NT2/D1 (cell line): ENCODE results near the gene FKBP14.

Experiments
- DNase-seq: peaks from one replicate; pipeline ENCODE4 v3.0.0-alpha.2; 2011; ENCODE audit warnings: low read depth, low spot score
- H3K27me3 ChIP-seq: 2 replicates; pipeline ENCODE4 v1.6.0; 2011; ENCODE audit warnings: mild to moderate bottlenecking; ENCODE audit not compliant: insufficient read length, insufficient read depth
- H3K36me3 ChIP-seq: 2 replicates; pipeline ENCODE4 v1.6.1; 2011; ENCODE audit warnings: mild to moderate bottlenecking, low read length, mixed read lengths; ENCODE audit not compliant: insufficient read depth, insufficient read length
- H3K4me1 ChIP-seq: 2 replicates; pipeline ENCODE4 v1.5.1; 2011; ENCODE audit not compliant: insufficient read depth, insufficient read length
- H3K4me3 ChIP-seq: 2 replicates; pipeline ENCODE4 v1.5.1; 2011; ENCODE audit warnings: low read depth; ENCODE audit not compliant: insufficient read length
- H3K9ac ChIP-seq: 2 replicates; pipeline ENCODE4 v1.6.0; 2011; ENCODE audit warnings: low read depth; ENCODE audit not compliant: insufficient read length
- H3K9me3 ChIP-seq: 2 replicates; pipeline ENCODE4 v1.5.1; 2011; ENCODE audit warnings: mild to moderate bottlenecking, low read length; ENCODE audit not compliant: insufficient read depth
- SUZ12 ChIP-seq: IDR thresholded peaks from 2 replicates; pipeline ENCODE4 v1.6.1; 2011; ENCODE audit not compliant: insufficient read length, insufficient read depth; ENCODE audit errors: extremely low read depth
- YY1 ChIP-seq: IDR thresholded peaks from 2 replicates; pipeline ENCODE4 v1.6.1; 2011; ENCODE audit not compliant: insufficient read length, insufficient read depth
- ZNF274 ChIP-seq: IDR thresholded peaks from 2 replicates; pipeline ENCODE4 v1.6.1; 2011; ENCODE audit warnings: mild to moderate bottlenecking, low read depth, low read length

Gene FKBP14

DNA sequence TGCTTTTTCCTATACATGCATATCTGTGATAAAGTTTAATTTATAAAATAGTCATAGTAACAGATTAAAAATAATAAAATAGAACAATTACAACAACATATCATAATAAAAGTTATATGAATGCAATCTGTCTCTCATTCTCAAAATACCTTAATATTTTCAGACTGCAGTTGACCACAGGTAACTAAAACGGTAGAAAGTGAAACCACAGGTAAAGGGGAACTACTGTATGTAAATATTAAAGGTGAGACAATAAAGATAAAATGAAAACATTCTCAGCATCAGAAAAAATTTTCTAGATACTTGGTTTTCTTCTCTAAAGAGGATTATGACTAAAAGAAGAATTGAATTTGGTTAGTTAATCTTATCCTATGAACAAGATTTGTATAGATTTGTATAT lies 6.0 kb downstream of the FKBP14 start:
- no peak for DNase-seq
- Histone ChIP-seq H3K9me3 (no peaks in the 10 kb centered on the region), H3K27me3 (no peaks in the 10 kb centered on the region), H3K36me3 (peaks cover 63% of the 10 kb centered on the region), H3K9ac (no peak overlapping the region), H3K4me3 (no peak overlapping the region), H3K4me1 (no peaks in the 10 kb centered on the region)
- TF ChIP-seq ZNF274 = no peak
- no peak for TF ChIP-seq SUZ12
- TF ChIP-seq YY1 = no peak

DNA sequence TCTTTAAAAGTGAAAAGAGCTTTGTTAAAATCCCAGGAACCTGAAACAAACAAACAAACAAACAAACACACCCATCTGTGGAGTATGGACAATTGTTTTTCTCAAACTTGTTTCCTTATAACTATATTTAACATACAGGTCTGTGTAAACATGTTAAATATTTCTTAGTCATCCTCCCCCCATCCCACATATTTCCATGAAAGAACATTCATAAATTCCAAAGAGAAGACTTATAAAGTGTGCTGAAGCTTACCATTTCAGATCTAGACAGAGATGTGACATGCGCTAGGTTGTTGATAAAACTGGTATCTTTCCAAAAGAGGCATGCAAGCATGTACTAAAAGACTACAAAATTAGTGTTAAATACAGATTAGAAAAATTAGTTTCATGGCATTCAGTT lies 6.5 kb downstream of the FKBP14 start:
- H3K4me1 ChIP-seq = no peaks in the 10 kb centered on the region
- H3K4me3 ChIP-seq = no peak overlapping the region
- no peak for TF ChIP-seq YY1
- TF ChIP-seq SUZ12 = no peak
- TF ChIP-seq ZNF274 = no peak
- H3K36me3 ChIP-seq = peaks cover 64% of the 10 kb centered on the region
- no peak for DNase-seq
- H3K27me3 ChIP-seq = no peaks in the 10 kb centered on the region
- H3K9me3 ChIP-seq = no peaks in the 10 kb centered on the region
- H3K9ac ChIP-seq = no peak overlapping the region

- no peak for TF ChIP-seq SUZ12
- no peak for TF ChIP-seq YY1
- TF ChIP-seq ZNF274 = no peak
- H3K4me3 ChIP-seq = no peak overlapping the region
- no peaks in the 10 kb centered on the region for H3K4me1 ChIP-seq
- no peak overlapping the region for H3K9ac ChIP-seq
- H3K36me3 ChIP-seq = peaks cover 70% of the 10 kb centered on the region
- no peak for DNase-seq
- no peaks in the 10 kb centered on the region for H3K9me3 ChIP-seq
- no peaks in the 10 kb centered on the region for H3K27me3 ChIP-seq
Observed at GRCh38 chr7:30019387-30019786, 7.1 kb downstream of the FKBP14 start.

DNA sequence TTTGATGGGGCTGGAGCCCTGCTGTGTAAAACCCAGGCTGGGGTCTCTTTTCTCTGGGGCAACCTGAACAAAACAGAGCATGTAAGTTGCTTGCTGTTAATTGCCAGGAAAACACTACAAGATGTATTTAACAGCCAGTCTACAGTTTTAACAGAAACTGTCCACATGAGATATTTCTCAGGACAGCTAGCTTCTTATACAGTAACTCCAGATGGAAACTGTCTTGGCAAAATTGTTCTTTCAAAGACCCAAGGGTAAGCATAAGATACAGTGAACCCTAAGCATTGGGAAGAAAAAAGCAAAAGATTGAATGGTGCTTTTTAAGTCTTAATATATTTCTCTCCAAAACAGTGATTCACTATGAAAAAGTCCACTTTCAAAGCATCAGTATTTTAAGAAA lies 8.1 kb downstream of the FKBP14 start:
- H3K9me3 ChIP-seq = no peaks in the 10 kb centered on the region
- no peak overlapping the region for H3K4me3 ChIP-seq
- no peak overlapping the region for H3K9ac ChIP-seq
- peaks cover 70% of the 10 kb centered on the region for H3K36me3 ChIP-seq
- DNase-seq = no peak
- TF ChIP-seq YY1 = no peak
- TF ChIP-seq ZNF274 = no peak
- no peak for TF ChIP-seq SUZ12
- no peaks in the 10 kb centered on the region for H3K27me3 ChIP-seq
- no peaks in the 10 kb centered on the region for H3K4me1 ChIP-seq

- Histone ChIP-seq H3K4me3 (no peak overlapping the region), H3K4me1 (no peaks in the 10 kb centered on the region), H3K27me3 (no peaks in the 10 kb centered on the region), H3K9me3 (no peaks in the 10 kb centered on the region), H3K9ac (no peak overlapping the region), H3K36me3 (peaks cover 44% of the 10 kb centered on the region)
- no peak for TF ChIP-seq ZNF274
- no peak for TF ChIP-seq SUZ12
- no peak for TF ChIP-seq YY1
- DNase-seq = no peak
Observed at GRCh38 chr7:30012757-30013156, 13.7 kb downstream of the FKBP14 start.

GRCh38 chr7:30010021-30010420 lies 16.5 kb downstream of the FKBP14 start:
- Histone ChIP-seq H3K36me3 (peaks cover 24% of the 10 kb centered on the region), H3K27me3 (no peaks in the 10 kb centered on the region), H3K4me3 (no peak overlapping the region), H3K9me3 (no peaks in the 10 kb centered on the region), H3K4me1 (no peaks in the 10 kb centered on the region), H3K9ac (no peak overlapping the region)
- TF ChIP-seq ZNF274 (no peak), SUZ12 (no peak)
- no peak for DNase-seq

- no peak overlapping the region for H3K9ac ChIP-seq
- H3K27me3 ChIP-seq = no peaks in the 10 kb centered on the region
- no peaks in the 10 kb centered on the region for H3K4me1 ChIP-seq
- no peak overlapping the region for H3K4me3 ChIP-seq
- TF ChIP-seq YY1 = no peak
- TF ChIP-seq ZNF274 = no peak
- no peak for TF ChIP-seq SUZ12
- DNase-seq = no peak
- H3K9me3 ChIP-seq = no peaks in the 10 kb centered on the region
- no peaks in the 10 kb centered on the region for H3K36me3 ChIP-seq
Observed at GRCh38 chr7:30005464-30005863, 21.0 kb downstream of the FKBP14 start.

GRCh38 chr7:30003098-30003497 lies 23.4 kb downstream of the FKBP14 start:
- no peaks in the 10 kb centered on the region for H3K36me3 ChIP-seq
- no peak overlapping the region for H3K9ac ChIP-seq
- no peaks in the 10 kb centered on the region for H3K27me3 ChIP-seq
- H3K4me3 ChIP-seq = no peak overlapping the region
- no peaks in the 10 kb centered on the region for H3K4me1 ChIP-seq
- H3K9me3 ChIP-seq = no peaks in the 10 kb centered on the region
- no peak for TF ChIP-seq SUZ12
- TF ChIP-seq YY1 = no peak
- no peak for TF ChIP-seq ZNF274
- no peak for DNase-seq
